SK-N-MC (cell line): ENCODE data around the gene OPRL1.

Source experiments
- EZH2 ChIP-seq: fragments of 200-600 bp; sonication (generic); IDR thresholded peaks from one replicate; pipeline ENCODE4 v1.6.1; 2017; ENCODE audit warnings: antibody characterized with exemption
- POLR2AphosphoS5 ChIP-seq: IDR thresholded peaks from 2 replicates; pipeline ENCODE4 v1.6.1; 2012; ENCODE audit warnings: mild to moderate bottlenecking, low read depth, low read length, borderline replicate concordance

DNA sequence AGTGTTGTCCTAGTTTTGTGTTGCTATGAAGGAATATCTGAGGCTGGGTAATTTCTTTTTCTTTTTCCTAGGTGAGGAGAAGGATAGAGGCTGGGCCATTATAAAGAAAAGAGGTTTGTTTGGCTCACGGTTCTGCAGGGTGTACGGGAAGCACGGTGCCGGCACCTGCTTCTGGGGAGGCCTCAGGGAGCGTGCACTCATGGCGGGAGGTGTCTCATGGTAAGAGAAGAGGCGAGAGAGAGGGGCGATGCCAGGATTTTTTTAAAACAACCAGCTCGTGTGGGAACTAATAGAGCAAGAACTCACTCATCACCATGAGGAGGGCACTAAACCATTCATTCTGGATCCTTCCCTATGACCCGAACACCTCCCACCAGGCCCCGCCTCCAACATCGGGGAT lies 41.7 kb downstream of the OPRL1 start:
- TF ChIP-seq POLR2AphosphoS5: no peak
- no peak for TF ChIP-seq EZH2
